T-helper 9 cell (primary cell): ENCODE measurements around the gene PARD3B.

ENCODE experiments used
- DNase-seq: peaks from one replicate; pipeline ENCODE4 v3.0.0-alpha.2; 2020

PARD3B gene

DNA sequence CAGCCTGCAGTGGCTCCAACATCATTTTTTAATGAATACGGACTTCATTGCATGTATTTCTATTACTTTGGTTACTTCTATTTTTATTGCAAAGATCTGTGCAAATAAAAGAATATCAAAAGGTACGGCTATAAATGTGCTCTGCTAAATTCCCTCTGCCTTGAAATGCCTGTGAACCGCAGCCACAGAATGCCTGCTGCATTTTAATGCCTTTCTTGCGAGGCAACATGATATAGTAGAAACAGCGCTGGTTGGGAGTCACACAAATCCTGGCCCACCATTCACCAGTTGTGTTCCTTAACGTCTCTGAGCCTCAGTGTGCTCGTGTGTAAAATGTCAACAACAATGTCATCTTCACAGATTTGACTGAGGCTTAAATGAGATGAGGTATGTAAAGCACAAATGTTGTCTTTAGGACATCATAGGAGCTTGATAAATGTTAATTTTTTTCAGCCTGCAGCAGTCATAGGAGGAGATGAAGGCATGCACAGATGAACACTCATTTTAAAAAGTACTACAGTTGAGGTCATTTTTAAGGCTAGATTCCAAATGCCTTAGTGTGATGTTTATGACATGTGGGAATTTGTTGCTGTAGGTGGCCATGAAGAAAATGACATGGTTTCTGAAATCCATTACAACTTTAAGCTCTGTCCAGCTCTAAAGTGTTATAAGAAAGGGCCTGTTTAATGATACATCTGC is 949.4 kb downstream of the PARD3B start:
- no peak for DNase-seq

DNA sequence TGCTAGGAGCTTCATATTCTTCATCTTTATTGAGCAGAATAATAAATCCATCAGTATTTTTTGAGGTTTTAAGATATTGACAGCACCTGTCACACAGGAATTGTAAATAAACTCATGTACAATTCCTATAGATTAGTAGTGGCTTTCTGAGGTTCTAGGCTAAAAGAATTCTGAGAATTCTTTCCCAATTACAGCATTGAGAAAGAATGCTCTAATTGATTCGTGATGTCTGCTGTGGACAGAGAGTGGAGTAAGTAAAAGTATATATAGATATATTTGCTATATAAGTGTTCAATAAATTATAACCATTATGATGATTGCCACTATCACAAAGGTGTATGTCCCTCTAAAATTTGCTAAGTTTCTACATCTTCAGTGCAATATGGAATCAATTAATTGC is 950.5 kb downstream of the PARD3B start:
- DNase-seq, result no peak

DNA sequence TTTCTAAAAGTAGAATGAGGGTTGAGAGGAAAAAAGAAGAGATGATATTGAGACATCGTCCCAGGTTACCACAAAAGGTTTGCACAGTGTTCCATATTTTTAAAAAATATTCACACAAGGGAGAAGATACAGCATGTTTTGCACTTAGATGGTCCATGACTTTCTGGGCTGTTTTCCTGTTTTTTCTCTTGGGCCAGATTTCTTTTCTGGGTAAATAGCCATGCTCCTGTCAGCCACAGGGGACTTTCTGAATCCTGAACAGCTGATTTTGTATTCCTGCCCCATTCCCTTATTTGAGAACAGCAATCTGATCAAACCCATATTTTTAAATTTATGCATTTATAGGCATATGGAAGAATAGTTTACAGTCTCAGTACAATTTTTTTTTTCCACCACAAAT is 951.1 kb downstream of the PARD3B start:
- no peak for DNase-seq

DNA sequence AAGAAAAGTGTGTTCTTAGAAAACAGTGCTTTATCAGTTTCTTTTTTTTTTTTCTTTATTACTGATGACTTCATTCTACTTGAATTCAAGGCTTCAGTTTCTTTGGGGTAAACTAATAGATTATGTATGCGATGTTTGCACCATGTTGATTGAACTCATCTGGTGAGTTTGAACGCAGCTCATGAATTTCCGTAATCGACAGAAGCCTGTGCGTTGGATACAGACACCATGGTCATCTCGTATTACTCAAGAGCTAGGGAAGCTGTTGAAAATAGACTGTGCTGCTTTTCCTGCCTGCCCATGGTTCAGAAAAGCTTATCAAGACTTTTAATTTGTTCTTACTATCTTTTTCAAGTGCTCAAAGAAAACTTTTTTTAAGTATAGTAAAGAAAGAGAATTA is 951.5 kb downstream of the PARD3B start:
- DNase-seq, result no peak

DNA sequence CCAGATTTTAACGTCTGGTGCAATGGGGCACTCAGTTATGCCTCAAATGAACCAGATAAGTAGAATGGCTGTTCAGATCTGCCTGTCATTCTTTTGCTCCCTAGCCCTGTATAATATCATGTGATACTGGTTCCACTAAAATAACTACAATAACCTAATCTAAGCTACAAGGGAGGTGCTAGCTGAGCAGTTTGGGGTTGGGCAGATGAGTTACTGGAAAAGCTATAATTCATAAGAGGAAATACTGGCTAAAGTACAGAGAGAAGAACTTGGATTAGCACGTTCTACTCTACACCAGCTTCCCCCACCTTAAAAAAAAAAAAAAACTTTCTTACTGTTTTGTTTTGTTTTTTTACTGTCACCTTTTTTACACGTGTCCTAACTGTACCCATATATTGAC is 953.7 kb downstream of the PARD3B start:
- no peak for DNase-seq

DNA sequence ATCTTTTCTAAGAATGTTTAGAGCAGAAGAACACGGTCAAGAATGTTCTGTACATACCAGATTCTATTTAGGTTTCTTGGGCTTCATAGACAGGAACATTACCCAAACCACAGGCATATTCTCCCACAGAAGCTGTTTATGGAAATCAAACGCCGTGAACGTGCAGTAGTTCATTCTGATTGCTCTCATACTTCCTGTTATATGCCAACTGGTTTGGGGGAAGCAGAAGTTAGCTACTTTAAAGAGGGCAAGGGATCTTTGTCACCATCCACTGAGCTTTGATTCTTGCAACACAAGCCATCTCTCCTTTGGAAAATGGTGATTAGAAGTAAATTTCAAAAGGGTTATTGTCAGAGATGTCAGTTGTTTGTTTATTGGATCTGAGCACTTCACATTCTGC is 954.8 kb downstream of the PARD3B start:
- no peak for DNase-seq

DNA sequence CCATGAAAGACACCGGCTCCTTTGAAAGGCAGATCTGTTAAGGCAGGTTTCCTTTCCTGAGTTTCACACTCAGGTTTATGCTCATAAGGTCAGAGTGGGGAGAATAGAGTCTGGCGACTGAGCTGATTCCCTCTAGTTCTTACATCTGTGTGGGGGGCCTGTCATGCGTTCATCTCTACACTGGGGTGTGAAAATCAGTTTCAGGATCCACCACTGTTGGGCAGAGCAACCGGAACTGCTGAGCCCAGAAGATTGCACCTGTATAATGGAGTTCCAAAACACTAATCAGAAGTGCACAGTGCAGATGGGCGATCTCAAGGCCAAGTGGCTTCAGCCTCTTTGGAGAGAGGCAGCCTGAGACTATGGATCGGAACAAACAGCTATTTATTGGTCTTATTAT is 955.7 kb downstream of the PARD3B start:
- DNase-seq, result no peak

DNA sequence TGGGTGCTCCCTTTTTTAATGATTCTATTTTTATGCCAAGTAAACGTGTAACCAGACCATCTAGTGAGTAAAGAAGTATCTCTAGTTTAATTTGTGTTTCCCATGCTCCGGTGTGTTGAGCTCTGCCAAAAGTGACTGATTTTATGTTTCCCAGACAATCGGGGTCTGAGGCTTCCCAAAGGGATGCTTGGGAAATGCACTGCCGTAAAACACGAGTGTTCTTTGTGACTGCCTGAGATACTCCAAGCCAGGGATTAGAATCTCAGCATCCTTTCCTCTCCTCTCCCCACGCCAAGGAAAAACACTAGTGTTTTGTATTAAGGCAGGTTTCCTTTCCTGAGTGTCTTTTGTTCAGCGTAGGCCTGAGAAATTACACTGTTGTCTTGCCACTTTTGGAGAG is 956.6 kb downstream of the PARD3B start:
- no peak for DNase-seq

DNA sequence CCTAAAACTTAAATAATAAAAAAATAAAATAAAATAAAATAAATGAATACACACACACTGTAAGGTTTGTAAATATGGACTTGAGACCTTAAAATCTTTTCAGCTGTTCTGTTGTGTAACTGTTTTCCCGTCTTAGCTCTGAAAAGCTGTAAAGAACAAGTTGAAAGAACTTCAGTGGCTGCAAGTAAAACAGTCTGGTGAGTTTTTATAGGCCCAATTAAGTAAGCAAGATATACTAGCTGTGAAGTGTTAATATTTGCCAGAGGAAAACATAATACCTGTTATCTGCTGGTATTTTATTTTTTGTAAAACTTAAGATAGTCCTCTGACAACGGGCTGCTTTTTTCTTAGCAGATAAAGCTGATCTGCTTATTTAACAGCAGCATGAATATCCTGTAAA is 960.1 kb downstream of the PARD3B start:
- no peak for DNase-seq

DNA sequence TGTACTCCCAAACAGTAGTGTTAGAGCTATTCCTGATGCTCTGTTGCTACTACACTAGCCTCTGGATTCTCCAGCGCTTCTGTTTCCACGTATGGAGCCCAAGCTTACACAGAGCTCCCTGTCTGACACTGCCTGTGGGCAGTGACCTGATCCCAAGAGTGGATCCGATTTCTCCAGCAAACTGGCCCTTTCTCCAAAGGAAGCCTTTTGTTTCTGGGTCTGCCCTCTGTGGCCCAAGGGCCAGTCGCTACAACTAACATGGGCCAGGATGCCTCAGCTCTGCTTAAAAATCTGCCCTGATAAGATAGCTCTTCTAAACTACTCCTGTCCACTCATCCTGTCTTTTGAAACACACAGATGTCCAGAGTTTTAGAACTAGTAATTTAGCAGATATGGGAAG is 964.4 kb downstream of the PARD3B start:
- DNase-seq, result no peak

DNA sequence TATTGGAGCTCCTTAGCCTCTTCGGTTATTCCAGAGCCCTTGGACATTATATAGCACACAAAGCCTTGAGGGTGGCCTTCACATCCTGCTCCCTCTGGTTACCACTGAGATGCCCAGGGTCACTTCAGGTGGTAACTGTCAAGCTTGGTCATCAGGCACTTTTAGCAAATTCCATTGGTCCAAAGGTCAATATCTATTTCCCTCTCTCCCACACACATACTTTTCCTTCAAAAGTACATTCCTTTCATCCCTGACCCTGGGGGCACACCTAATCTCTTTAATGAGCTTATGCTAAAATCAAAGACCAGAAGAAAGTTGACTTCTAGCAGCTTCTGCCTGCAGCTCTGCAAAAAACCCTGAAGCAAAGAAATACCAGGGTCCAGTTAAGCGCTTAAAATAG is 965.1 kb downstream of the PARD3B start:
- no peak for DNase-seq

DNA sequence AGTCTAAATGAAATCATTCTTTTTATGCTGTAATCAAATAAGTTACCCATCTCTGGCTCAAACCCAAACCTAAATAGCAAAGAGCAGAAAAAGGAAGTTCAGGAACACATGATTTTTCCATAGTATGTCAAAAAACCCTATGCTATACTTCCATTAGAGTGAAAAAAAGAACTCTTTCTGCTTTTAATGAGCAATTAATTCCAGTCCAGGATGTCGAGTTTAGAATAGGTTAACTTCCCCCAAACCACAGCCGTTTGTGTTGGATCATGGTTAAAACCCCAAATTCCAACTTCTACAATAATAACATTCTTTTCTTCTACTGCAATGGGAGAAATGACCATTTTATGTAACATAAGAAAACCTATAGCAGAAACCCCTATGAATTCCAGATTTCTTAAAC is 965.9 kb downstream of the PARD3B start:
- no peak for DNase-seq

DNA sequence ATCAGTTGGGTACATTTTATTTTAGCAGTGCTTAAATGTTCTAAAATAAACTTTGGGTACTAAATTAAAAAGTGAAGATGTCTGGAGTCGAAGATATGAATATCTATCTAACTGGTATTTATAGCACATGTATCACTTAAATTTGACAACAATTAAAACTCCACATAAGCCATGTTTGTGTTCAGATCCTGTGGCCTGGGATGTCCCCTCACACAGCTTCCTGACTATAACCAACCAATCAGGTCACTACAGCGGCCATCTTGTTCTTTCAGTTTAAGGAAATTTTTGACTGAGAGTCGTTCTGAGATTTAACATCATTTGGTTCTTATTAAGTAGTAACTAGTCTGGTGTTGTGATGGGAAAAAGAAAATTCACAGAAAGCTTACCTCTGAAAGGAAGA is 966.4 kb downstream of the PARD3B start:
- no peak for DNase-seq

DNA sequence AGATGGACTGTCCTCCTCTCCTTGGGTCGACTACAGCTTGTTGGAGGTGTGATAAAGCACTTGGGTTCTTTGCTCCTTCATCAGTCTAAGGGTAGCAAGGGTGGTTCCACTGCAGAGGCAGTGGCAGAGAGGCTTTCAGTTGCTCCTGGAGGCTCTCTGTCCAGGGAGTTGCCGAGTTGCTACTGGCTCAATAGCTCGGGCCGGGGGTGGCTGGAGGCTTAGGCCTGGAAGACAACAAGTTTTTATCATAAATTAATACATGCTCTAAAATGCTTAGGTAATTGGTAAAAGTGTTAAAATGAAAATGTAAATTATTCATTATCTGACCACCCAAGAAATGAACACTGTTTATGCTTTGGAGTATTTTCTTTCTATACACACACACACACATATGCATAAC is 975.0 kb downstream of the PARD3B start:
- no peak for DNase-seq

DNA sequence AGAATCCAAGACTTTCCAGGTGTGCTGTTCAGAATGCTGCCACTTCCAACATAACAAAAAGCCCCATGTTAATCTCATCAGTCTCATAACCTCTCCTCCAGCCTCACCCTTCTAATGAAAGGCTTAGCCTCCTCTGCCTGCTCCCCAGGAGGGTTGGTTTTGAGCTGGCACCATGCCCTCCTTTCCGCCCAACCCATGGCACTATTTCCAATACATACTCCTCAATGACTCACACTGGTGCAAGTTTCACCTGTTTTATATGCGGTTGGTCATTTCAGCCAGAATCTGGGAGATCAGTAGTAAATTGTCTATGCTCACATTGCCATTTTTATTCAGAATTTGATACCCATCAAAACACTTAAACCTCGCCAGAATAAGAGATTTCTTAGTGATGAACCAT is 979.4 kb downstream of the PARD3B start:
- DNase-seq, result no peak

DNA sequence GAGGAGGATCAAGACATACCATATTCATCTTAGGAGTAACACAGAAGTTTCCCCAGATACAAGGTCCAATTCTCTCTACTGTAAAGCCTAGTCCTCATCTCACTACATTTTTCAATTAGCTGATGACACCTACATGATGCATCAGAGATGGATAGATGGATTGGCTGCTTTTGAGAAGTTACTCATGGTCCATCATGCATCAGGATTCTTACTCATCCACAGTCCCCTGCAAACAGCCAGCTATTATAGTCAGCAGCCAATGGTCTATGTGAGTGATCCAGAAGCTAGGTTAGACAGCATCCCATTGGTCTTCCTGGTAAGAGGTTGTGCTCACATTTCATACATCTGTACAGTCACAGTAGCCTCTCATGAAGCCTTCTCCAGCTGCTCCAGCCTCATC is 982.5 kb downstream of the PARD3B start:
- no peak for DNase-seq

DNA sequence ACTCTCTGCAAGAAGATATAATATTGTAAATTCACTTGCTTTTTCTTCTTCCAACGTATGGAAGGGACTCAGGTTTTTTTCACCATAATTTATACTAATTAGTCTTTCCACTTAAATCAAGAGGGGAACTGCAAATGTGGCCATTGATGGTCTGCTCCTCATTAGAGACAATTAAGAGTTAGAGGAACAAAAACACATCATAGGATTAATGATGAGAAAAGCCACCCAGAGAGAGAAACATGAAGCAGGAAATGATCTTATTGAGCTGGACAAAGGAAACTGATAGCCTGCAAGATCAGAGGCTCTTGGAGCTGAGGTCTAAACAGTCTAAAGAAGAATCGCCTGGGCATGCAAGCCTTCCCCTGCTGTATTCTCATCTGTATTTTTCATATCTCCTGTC is 985.8 kb downstream of the PARD3B start:
- no peak for DNase-seq

DNA sequence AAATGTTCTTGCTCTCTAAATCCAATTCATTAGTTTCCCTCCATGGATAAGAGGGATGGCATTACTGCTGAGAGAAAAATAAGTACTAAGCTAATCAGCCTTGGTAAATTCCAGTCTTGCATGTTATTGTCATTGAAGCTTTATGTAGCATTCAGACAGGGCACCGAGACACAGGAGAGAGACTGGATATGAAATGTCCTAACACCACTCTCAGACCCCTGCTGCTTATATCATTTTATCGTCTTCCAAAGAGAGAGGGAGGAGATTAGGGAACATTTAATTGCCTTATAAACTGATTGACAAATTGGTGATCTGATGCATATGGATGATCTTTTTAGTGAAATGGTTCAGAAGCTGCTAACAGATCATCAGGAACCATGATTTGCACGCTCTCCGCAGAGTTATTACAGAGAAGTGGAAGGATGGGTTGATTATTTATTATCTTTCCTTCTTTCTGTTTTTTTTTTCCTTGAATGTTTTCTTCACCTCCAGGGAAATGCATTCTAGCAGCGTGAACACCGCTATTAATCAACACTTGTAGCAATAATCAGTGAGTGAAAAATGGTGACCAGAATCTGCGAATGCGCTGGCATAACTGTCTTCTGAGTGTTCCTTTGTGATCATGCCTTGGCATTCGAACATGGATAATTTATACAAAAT is 986.3 kb downstream of the PARD3B start:
- no peak for DNase-seq

DNA sequence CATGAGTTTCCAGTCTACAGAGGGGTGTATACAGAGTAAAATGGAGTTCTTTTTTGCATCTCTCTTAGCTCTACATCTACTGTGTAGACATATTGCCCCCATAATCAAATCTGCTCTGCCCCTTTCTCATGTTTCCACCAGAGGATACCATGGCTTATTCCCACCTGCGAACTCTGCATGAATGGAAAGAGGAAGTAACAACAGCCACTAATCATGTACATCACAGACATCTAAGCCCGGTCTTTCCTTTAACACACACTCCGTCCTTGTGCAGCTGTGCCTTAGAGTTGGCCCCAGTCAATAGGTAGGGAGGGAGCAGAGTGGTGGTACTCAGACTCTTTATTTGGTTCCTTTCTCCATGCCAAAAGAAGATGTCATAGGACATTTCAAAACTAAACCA is 989.7 kb downstream of the PARD3B start:
- DNase-seq, result no peak

DNA sequence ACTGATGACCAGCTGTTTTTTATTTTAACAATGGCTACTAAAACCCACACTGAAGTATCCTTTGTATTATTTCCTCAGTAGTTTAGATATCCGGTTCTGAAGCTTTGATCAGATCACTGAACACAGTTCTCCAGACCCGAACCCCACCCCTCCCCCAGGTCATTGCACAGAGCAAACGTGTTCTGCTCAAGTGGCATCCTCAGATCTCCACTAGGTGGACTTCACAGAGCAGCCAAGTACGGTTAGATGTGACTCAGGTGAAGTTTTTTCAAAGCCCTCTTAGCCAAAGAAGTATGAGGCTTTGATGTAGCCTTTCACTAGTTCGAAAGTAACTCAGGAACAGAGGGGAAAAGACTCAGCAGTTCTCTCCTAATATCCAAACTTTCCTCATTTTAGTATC is 994.3 kb downstream of the PARD3B start:
- no peak for DNase-seq

DNA sequence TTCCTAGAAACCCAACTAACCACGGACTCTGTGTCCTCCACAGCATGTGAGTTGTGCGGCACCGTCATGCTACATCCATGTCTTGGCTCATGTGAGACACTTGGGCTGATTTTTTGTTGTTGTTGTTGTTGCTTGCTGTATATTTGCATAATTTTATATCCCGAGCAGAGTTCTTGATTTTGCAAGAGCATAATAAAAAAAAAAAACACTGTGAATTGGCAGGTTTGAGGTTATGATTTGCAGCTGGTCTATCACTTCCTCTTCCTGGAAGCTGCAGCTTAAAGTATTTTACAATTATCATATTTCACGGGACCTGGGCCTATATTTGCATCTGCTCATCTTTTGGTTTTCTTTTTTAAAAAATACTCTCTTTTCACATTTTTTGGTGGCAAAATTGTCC is 994.8 kb downstream of the PARD3B start:
- no peak for DNase-seq

DNA sequence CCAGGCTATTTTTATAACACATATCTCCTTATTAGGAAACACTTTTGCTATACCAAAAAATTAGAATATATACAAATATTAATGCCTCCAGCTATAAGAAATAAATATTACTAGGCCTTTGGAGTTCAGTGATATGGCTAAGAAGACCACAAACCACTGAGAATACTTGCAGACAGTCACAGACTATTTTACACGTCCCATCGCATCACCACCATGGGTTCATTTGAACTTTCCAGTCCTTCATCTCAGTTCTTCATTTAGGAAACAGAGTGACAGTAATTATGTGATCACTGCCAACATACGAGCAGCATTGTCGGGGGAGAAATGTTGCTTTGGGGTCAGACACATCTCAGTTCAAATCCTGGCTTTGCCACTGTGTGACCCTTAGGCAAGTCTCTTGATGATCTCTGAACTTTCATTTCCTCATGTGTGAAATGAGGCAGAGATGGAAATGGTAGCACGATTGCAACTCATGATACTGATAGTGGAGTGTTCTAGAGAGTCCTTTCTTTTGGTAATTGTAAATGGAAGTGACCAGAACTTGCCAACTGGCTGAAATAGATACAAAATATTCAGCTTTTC is 998.1 kb downstream of the PARD3B start:
- no peak for DNase-seq

DNA sequence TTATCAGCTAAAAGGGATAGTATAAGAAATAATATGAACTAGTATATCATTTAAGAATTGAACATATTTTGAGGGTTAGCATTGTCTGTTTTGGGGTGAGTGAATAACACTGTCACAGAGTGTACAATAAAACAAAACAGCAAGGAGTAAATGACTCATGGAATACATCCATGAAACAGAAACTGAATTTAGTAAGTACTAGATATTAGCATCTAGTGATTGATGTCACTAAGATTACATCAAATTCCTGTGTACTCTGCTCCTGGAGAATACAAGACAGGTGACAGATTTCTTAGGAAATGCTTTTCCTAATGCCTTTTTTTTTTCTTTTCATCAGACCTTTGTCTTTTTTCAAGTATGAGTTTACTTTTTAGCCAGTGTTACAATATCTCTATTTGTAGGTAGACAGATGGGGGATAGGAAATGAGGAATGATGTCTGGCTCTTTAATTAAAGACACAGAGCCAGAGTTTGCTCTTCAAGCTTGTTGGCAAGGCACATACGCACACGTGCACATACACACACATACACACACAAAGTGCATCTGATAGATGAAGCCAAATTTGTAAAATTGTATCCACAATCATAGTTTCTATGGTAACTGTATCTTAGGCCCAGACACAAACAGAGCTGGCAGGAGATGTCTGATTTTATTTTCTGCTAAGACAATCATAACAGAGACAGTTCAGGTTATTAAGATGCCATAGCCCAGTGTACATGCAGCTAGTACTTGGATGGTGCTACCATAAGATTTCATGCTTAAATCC is 998.8 kb downstream of the PARD3B start:
- no peak for DNase-seq
